HUDEP-2 (cell line): Measurements from ENCODE around the gene FGFR2.
"Not testable (repeated sequence)": the region's sequence is repeated elsewhere in the genome, so short reads cannot be mapped to it uniquely, and the experiment has no call there.

Experiments
- DNase-seq, 76 experiments: peaks; one replicate each; lab custom pipeline; 2025; ENCODE audit not compliant: unreplicated experiment in 76 of 76; lab: John Stamatoyannopoulos, UW

FGFR2 gene

GRCh38 chr10:121556918-121557573 is 41.2 kb downstream of the FGFR2 start:
- DNase-seq = no peak

DNA sequence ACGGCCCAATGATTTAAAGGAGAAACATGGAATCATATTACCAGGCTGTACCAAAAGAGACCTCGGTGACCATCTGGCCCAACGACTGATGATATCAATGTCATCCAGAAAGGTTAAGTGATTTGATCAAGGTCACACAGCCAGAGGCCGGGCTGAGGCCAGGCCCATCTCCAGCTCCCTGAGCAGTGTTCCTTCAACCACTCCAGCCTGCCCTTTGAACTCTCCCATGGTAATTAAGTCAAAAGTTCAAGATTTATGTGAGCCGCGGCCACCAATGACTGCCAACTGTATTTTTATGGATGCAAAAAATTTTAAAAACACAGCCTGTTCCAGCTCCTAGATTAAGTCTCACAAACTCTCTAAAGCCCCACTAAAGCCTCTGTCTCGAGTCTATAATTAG is 41.8 kb downstream of the FGFR2 start:
- no peak for DNase-seq

- DNase-seq = not testable (repeated sequence)
Observed at GRCh38 chr10:121554916-121555315, 43.3 kb downstream of the FGFR2 start.

- DNase-seq = no peak
Observed at GRCh38 chr10:121553511-121554264, 44.6 kb downstream of the FGFR2 start.

GRCh38 chr10:121552746-121553145 is 45.5 kb downstream of the FGFR2 start:
- no peak for DNase-seq

DNA sequence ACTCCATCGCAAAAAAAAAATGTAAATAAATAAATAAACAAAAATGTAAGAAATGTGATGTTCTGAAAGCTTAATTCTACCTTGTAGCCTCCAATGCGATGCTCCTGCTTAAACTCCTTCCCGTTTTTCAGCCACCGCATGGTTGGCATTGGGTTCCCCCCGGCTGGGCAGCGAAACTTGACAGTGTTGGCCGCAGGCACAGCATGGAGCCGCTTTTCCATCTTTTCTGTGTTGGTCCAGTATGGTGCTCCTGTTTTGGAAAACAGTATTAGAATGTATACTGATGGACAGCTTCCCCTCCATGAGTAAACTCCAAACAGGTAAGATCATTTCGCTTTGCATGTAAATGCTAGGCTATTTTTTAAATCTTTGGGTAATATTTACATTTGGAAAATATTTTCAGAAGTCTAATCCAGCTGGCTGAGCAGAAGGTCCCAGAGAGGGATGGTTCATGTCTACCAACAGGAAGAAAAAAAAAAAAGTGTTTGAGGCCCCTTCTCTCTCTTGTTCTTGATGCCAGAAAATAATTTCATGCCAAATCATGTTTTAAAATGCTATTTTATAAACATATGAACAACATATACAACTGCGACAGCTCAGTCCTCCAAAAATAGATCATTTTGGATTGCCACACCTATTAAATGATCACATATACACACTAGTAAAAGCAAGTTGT is 46.9 kb downstream of the FGFR2 start:
- DNase-seq = no peak

- no peak for DNase-seq
Observed at GRCh38 chr10:121544301-121544869, 53.9 kb downstream of the FGFR2 start.

DNA sequence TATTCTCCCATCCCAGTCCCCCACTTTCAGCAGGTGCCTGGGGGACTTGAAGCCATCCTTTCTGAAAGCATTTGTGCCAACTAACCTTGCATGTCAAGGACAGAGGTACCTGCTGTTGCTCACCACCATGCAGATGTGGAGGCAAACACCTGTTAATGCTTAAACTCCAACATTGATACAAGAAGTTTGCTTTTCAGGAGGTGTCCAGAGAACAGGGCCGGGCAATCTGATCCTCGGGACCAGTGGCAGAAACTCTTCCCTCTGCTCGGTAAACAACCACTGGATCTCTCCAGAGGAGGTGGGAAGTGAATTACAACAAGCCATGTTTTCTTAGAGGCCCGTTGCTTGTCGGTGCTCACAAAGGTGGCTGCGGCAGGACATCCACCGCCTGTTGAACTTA is 54.7 kb downstream of the FGFR2 start:
- DNase-seq = no peak

- DNase-seq = no peak
Observed at GRCh38 chr10:121541450-121542120, 56.7 kb downstream of the FGFR2 start.

DNA sequence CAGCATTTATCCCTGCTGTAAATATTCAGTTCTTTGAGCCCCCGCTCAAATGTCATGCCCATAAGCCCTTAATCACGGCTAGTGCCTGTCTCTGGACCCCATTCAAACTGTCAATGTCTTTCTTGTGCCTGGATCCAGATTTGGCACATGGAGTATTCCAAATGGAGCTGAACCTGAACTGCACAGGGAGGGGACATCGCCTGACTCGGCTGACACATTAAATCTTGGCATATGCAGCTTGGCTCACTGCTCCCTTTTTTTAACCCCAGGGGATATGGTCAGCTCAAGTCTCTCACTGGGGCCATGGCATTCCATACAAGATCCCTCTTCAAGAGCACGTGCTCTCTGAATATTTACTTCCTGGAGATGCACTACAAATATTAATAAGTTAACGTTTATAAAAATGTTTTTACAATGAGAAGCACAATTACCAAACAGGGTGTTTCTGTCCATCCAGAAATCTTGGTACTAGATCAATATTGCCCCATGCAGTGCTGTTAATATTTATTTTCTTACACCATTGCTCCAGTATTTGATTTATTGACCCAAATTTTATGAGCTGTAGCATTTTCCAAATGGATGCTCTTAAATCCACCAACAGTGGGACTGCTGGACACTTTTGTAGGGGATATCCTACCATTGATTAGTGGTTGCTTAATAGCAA is 57.4 kb downstream of the FGFR2 start:
- DNase-seq = no peak

DNA sequence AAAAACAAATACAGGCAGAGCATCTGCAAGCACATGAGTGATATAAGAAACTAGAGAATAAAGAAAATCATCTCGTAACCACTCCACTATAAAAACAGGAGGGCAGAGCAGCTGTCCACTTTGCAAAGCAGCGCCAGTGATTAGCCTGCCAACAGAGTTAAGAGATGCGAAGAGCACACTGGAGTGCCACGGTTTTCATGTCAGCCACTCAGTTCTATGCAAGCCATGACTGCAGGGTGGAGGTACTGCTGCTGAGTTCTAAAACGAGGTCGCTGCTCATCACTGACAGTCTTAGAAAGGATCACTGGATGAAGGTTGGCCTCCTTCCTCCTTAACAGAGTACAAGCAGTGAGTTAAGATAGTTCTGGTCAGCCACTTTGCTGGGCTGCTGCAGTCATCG is 58.5 kb downstream of the FGFR2 start:
- no peak for DNase-seq

DNA sequence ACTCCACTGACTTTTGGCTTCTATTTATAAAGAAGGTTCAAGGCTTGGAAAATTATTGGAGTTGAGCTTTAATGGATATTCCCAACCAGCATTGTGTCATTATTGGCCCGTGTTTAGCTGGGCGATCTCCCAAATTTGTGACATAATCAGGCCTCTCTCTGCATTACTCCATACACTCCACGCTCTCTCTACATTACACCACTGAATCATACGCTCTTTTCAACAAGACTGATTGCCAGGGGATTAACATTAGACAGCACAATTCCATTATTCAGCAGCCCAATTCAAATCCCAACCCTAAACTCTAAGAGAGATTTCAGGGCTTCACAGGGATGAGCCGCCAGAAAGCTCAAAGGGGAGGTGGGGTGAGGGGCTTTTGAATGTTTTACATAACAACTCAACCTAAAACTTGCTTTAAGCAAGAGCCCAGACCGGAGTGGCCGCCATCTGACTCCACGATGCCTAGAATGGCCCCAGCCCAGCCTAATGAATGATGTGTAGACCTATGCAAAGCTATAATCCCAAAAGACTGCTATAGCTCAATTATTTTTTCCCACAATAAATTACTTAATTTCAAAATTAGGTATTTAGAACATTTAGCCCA is 61.8 kb downstream of the FGFR2 start:
- no peak for DNase-seq

- no peak for DNase-seq
Observed at GRCh38 chr10:121535381-121535780, 62.9 kb downstream of the FGFR2 start.

- no peak for DNase-seq
Observed at GRCh38 chr10:121532292-121532864, 65.9 kb downstream of the FGFR2 start.

- no peak for DNase-seq
Observed at GRCh38 chr10:121531830-121532178, 66.4 kb downstream of the FGFR2 start.

- no peak for DNase-seq
Observed at GRCh38 chr10:121531076-121531829, 67.0 kb downstream of the FGFR2 start.

GRCh38 chr10:121530481-121531075 is 67.7 kb downstream of the FGFR2 start:
- no peak for DNase-seq

DNA sequence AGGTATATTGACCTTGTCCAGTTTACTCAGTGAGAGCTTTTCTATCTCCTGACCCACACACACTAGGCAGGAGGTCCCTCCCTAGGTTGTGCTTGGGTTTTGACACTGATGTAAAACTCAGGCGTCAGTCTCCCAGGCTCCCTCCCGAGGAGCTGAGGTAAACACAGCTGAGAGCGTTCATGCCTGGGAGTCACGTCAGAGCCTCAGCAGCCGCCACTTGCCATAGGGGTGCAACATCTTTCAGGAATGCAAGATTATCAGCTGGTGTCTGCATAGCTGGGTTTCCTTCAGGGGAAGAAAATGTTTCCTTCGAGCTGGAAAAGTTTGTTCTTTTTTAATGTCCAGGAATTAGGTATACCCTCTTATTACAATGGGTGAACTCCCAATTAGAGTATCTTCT is 70.6 kb downstream of the FGFR2 start:
- DNase-seq = no peak

DNA sequence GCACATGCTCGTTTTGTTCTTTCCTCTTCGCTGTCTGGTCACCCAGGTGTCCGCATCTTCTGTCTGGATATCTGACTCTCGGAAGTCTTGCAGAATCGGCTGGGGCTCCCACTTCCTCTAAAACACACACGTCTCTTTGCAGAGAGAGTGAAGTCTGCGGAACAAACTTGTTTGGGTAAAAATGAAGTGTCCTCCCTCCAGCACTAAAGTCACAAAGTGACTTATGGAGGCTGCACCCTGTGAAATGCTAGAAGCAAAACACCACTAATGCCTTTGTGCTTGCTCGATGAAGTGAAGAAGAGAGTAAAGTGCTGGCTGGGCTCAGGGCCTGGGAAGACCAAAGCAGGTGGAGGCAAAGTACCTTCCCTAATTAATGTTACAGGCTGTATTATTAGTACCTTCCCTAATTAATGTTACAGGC is 71.4 kb downstream of the FGFR2 start:
- DNase-seq = no peak
